CD4-positive, alpha-beta T cell (primary cell): ENCODE results near the gene PLEKHA1. TPM values are rescaled to one million over a fixed set of nuclear protein-coding genes. Genes with fewer than 3 reads are reported as not detected.

Experiments
- ATAC-seq: fragments of 200-7000 bp; cut with Tn5 transposase; one replicate; pipeline ENCODE4 v1.10.0; 2022; ENCODE audit warnings: mild to moderate bottlenecking; ENCODE audit not compliant: poor library complexity
- CTCF ChIA-PET: fragments of 350-600 bp; sonication (Branson Sonifier 250); formaldehyde crosslinking; loops from one replicate; lab custom pipeline; 2021; ENCODE audit warnings: antibody characterized with exemption, inconsistent platforms; lab: Charles Lee
- POLR2A ChIA-PET: fragments of 350-600 bp; sonication (Branson Sonifier 250); formaldehyde crosslinking; loops from one replicate; lab custom pipeline; 2021; ENCODE audit warnings: antibody characterized with exemption, inconsistent platforms; lab: Charles Lee
- DNase-seq, 14 experiments: peaks; one replicate each; pipeline ENCODE4 v3.0.0-alpha.2; 2013 to 2020; ENCODE audit warnings: mixed read lengths in 2 of 14
- H3K27ac ChIP-seq, 2 donors: one replicate each; pipeline versions ENCODE4 v1.5.1 to v1.7.0; 2013; ENCODE audit warnings: low read length in 2 of 2, low read depth in 1 of 2, mild to moderate bottlenecking in 1 of 2
- H3K27me3 ChIP-seq, 2 experiments: 1 replicate in 1 of 2; 2 replicates in 1 of 2; pipeline versions ENCODE4 v1.6.1 to v1.7.0; 2013; ENCODE audit warnings: low read length in 2 of 2, control low read depth in 1 of 2, mild to moderate bottlenecking in 1 of 2, moderate library complexity in 1 of 2; ENCODE audit not compliant: insufficient read depth in 2 of 2, control insufficient read depth in 1 of 2
- H3K36me3 ChIP-seq: one replicate; pipeline ENCODE4 v1.6.1; 2013; ENCODE audit warnings: low read length, control low read depth; ENCODE audit not compliant: insufficient read depth
- H3K4me1 ChIP-seq: one replicate; pipeline ENCODE4 v1.6.1; 2013; ENCODE audit warnings: low read length, control low read depth; ENCODE audit not compliant: insufficient read depth
- H3K4me3 ChIP-seq: one replicate; pipeline ENCODE4 v1.5.1; 2013; ENCODE audit warnings: mild to moderate bottlenecking, low read length, moderate library complexity
- H3K9me3 ChIP-seq, 2 experiments: 1 replicate in 1 of 2; 2 replicates in 1 of 2; pipeline versions ENCODE4 v1.6.1 to v1.7.0; 2013; ENCODE audit warnings: low read length in 2 of 2, mild to moderate bottlenecking in 2 of 2, control low read depth in 1 of 2, moderate library complexity in 1 of 2; ENCODE audit not compliant: control insufficient read depth in 1 of 2, insufficient read depth in 1 of 2
- H3K27ac Mint-ChIP-seq: one replicate; pipeline ENCODE4 v1.8.0; 2020; ENCODE audit warnings: mixed read lengths
- H3K27me3 Mint-ChIP-seq: one replicate; pipeline ENCODE4 v1.8.0; 2021; ENCODE audit warnings: mixed read lengths
- H3K36me3 Mint-ChIP-seq: one replicate; pipeline ENCODE4 v1.8.0; 2021; ENCODE audit warnings: low read depth, mixed read lengths
- H3K4me1 Mint-ChIP-seq: one replicate; pipeline ENCODE4 v1.8.0; 2021; ENCODE audit warnings: low read depth, mixed read lengths
- H3K4me3 Mint-ChIP-seq: one replicate; pipeline ENCODE4 v1.8.0; 2020; ENCODE audit warnings: mild to moderate bottlenecking, mixed read lengths
- H3K9me3 Mint-ChIP-seq: one replicate; pipeline ENCODE4 v1.8.0; 2020; ENCODE audit warnings: mixed read lengths
- CTCF ChIP-seq: fragments of 200-600 bp; IDR thresholded peaks from one replicate; pipeline ENCODE4 v1.8.0; 2022; ENCODE audit warnings: antibody characterized with exemption, mild to moderate bottlenecking
- intact Hi-C, 2 experiments: fragments of 100-400 bp; cut with DNase I in 1 of 2; cut with micrococcal nuclease in 1 of 2; formaldehyde crosslinking; loops; one replicate each; pipeline versions ENCODE4 v1.15.1 to v1.9.0; 2023 to 2025; cut with DNase I, micrococcal nuclease
- total RNA-seq, 174 experiments: library from RNA in 2 of 174; stranded (reverse) in 2 of 174; gene quantifications; one replicate each; pipeline ENCODE4 v1.2.3 and lab custom pipeline; 2021 to 2026

PLEKHA1 gene
- total RNA-seq, 2 experiments from 2014 or later: 24.9 to 26.8 TPM

GRCh38 chr10:122359621-122360020, 14.9 kb upstream of the PLEKHA1 start:
- Histone ChIP-seq H3K4me1 (no peaks in the 10 kb centered on the region), H3K9me3 (peaks cover 0 to 9% of the 10 kb centered on the region in 2 experiments), H3K27me3 (no peaks in the 10 kb centered on the region), H3K36me3 (no peaks in the 10 kb centered on the region), H3K4me3 (no peak overlapping the region), H3K27ac (no peak overlapping the region)
- ChIA-PET CTCF (no interaction called here), POLR2A (no interaction called here)
- Mint-ChIP-seq H3K27me3 (peaks cover 4% of the 10 kb centered on the region), H3K4me1 (no peaks in the 10 kb centered on the region), H3K4me3 (no peak overlapping the region), H3K27ac (no peak overlapping the region), H3K36me3 (no peaks in the 10 kb centered on the region), H3K9me3 (peaks cover 9% of the 10 kb centered on the region)
- no peak for ATAC-seq
- intact Hi-C loops: no loop called here
- TF ChIP-seq CTCF: no peak
- no peak for DNase-seq

GRCh38 chr10:122361046-122361445, 13.5 kb upstream of the PLEKHA1 start:
- Histone ChIP-seq H3K27ac (no peak overlapping the region), H3K4me3 (no peak overlapping the region), H3K36me3 (no peaks in the 10 kb centered on the region), H3K27me3 (no peaks in the 10 kb centered on the region), H3K9me3 (peaks cover 0 to 9% of the 10 kb centered on the region in 2 experiments), H3K4me1 (no peaks in the 10 kb centered on the region)
- ATAC-seq (no peak), DNase-seq (no peak)
- no peaks in the 10 kb centered on the region for H3K4me1 Mint-ChIP-seq
- peaks cover 4% of the 10 kb centered on the region for H3K27me3 Mint-ChIP-seq
- H3K36me3 Mint-ChIP-seq: no peaks in the 10 kb centered on the region
- POLR2A ChIA-PET: interaction anchor here (0.6 kb wide), 1 partner anchor 17 kb away, joined by 3 read pairs; no protein-coding TSS in a partner anchor
- CTCF ChIA-PET: no interaction called here
- H3K9me3 Mint-ChIP-seq: peaks cover 9% of the 10 kb centered on the region
- H3K27ac Mint-ChIP-seq: no peak overlapping the region
- TF ChIP-seq CTCF: no peak
- H3K4me3 Mint-ChIP-seq: no peak overlapping the region
- intact Hi-C loops: no loop called here

GRCh38 chr10:122362031-122362592, 12.4 kb upstream of the PLEKHA1 start:
- Mint-ChIP-seq H3K27me3 (peaks cover 4% of the 10 kb centered on the region), H3K4me1 (no peaks in the 10 kb centered on the region), H3K4me3 (no peak overlapping the region), H3K9me3 (peaks cover 9% of the 10 kb centered on the region), H3K27ac (no peak overlapping the region), H3K36me3 (no peaks in the 10 kb centered on the region)
- ChIA-PET POLR2A (no interaction called here), CTCF (no interaction called here)
- H3K4me3 ChIP-seq: no peak overlapping the region
- H3K9me3 ChIP-seq: peaks cover 0 to 9% of the 10 kb centered on the region in 2 experiments
- no peak for TF ChIP-seq CTCF
- ATAC-seq (no peak), DNase-seq (no peak)
- H3K27ac ChIP-seq: no peak overlapping the region
- no peaks in the 10 kb centered on the region for H3K27me3 ChIP-seq
- H3K4me1 ChIP-seq: no peaks in the 10 kb centered on the region
- intact Hi-C loops: no loop called here
- no peaks in the 10 kb centered on the region for H3K36me3 ChIP-seq
